Tibial nerve (tissue), 4 donors: ENCODE measurements around the gene DDTL. TPM values are rescaled to one million over a fixed set of nuclear protein-coding genes. Genes with fewer than 3 reads are reported as not detected.
A peak's percentile ranks its signal among the peaks of the same experiment; 100 is the strongest.
"Not testable (repeated sequence)": the region's sequence is repeated elsewhere in the genome, so short reads cannot be mapped to it uniquely, and the experiment has no call there.

Experiments used
- DNase-seq, 2 donors: peaks; one replicate each; pipeline ENCODE4 v3.0.0-alpha.2; 2019; ENCODE audit warnings: low spot score in 2 of 2
- H3K27ac ChIP-seq, 4 donors: fragments of 200-600 bp; sonication (generic) in 3 of 4; one replicate each; pipeline ENCODE4 v1.5.1; 2017 to 2019; ENCODE audit warnings: mild to moderate bottlenecking in 1 of 4
- H3K27me3 ChIP-seq, 2 donors: fragments of 200-600 bp; sonication (generic) in 1 of 2; one replicate each; pipeline versions ENCODE4 v1.5.1 to v1.6.0; 2017 to 2019
- H3K36me3 ChIP-seq, 3 donors: fragments of 200-600 bp; sonication (generic); one replicate each; pipeline ENCODE4 v1.5.1; 2018 to 2019
- H3K4me1 ChIP-seq, 4 donors: fragments of 200-600 bp; sonication (generic) in 3 of 4; one replicate each; pipeline ENCODE4 v1.5.1; 2017 to 2019
- H3K4me3 ChIP-seq, 4 donors: fragments of 200-600 bp; sonication (generic) in 3 of 4; one replicate each; pipeline ENCODE4 v1.5.1; 2017 to 2019; ENCODE audit warnings: mild to moderate bottlenecking in 1 of 4, moderate library complexity in 1 of 4
- H3K9me3 ChIP-seq, 4 donors: fragments of 200-600 bp; sonication (generic) in 3 of 4; one replicate each; pipeline ENCODE4 v1.5.1; 2017 to 2019
- EP300 ChIP-seq, 2 donors: sonication (generic); formaldehyde crosslinking; IDR thresholded peaks; one replicate each; pipeline ENCODE4 v1.6.1; 2017; ENCODE audit warnings: antibody characterized with exemption in 2 of 2, mild to moderate bottlenecking in 1 of 2
- POLR2A ChIP-seq, 2 donors: fragments of 450-650 bp; IDR thresholded peaks; one replicate each; pipeline ENCODE4 v1.6.1; 2017; ENCODE audit warnings: antibody characterized with exemption in 2 of 2, mild to moderate bottlenecking in 2 of 2, moderate library complexity in 2 of 2
- WGBS, 2 donors: methylation state at CpG; one replicate each; pipeline ENCODE4 v1.1.5; 2018; 5-methylcytosine and 5-hydroxymethylcytosine counted together
- total RNA-seq, 4 donors: library from RNA; depleted of rRNA; stranded (reverse); fragments of >200 nt; gene quantifications; one replicate each; pipeline ENCODE4 v1.1.0, GENCODE V29; 2016
- TF ChIP-seq, protein P1 (sequence below), 5 experiments: fragments of 200-600 bp in 3 of 5; fragments of 450-650 bp in 2 of 5; sonication (generic) in 3 of 5; IDR thresholded peaks; one replicate each; pipeline ENCODE4 v1.5.1; 2016 to 2019; ENCODE audit warnings: antibody characterized with exemption in 5 of 5, mild to moderate bottlenecking in 3 of 5, moderate library complexity in 2 of 5

The DDTL gene
- total RNA-seq, 4 donors from 2014 or later: 2.4 to 4.6 (median 3.3) TPM; not detected in 1

GRCh38 chr22:23956301-23956900, 10.3 kb upstream of the DDTL start:
- H3K9me3 ChIP-seq, H3K4me1 ChIP-seq, H3K4me3 ChIP-seq, H3K36me3 ChIP-seq, H3K27me3 ChIP-seq: not testable (repeated sequence)
- WGBS, 2 donors: 14 to 17% methylated on average over 12 of the region's 12 CpGs
- TF ChIP-seq EP300 (IDR thresholded peaks at IDR 0.05): peak in 1 of 2 donors; percentile 40
- TF ChIP-seq, protein P1, sequence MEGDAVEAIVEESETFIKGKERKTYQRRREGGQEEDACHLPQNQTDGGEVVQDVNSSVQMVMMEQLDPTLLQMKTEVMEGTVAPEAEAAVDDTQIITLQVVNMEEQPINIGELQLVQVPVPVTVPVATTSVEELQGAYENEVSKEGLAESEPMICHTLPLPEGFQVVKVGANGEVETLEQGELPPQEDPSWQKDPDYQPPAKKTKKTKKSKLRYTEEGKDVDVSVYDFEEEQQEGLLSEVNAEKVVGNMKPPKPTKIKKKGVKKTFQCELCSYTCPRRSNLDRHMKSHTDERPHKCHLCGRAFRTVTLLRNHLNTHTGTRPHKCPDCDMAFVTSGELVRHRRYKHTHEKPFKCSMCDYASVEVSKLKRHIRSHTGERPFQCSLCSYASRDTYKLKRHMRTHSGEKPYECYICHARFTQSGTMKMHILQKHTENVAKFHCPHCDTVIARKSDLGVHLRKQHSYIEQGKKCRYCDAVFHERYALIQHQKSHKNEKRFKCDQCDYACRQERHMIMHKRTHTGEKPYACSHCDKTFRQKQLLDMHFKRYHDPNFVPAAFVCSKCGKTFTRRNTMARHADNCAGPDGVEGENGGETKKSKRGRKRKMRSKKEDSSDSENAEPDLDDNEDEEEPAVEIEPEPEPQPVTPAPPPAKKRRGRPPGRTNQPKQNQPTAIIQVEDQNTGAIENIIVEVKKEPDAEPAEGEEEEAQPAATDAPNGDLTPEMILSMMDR (IDR thresholded peaks at IDR 0.05): peak; percentile 77 to 94 (median 86)
- peak; percentile 84 to 99 for DNase-seq
- H3K27ac ChIP-seq: peak overlapping the region in 1 of 4 donors; percentile 67

GRCh38 chr22:23961084-23961771, 5.5 kb upstream of the DDTL start, which contains the start of gene GSTT2B:
Gene GSTT2B (minus strand): TSS chr22:23961195. CDS start chr22:23961131, 64 bp downstream.
- H3K4me3 ChIP-seq: peak within 1 kb of the TSS in 1 of 4 donors; percentile 32
- not testable (repeated sequence) for H3K27ac ChIP-seq, H3K27me3 ChIP-seq, H3K36me3 ChIP-seq, H3K4me1 ChIP-seq, DNase-seq, H3K9me3 ChIP-seq
- WGBS, 2 donors: no CpG with 5 or more reads among the region's 43 CpGs

DNA sequence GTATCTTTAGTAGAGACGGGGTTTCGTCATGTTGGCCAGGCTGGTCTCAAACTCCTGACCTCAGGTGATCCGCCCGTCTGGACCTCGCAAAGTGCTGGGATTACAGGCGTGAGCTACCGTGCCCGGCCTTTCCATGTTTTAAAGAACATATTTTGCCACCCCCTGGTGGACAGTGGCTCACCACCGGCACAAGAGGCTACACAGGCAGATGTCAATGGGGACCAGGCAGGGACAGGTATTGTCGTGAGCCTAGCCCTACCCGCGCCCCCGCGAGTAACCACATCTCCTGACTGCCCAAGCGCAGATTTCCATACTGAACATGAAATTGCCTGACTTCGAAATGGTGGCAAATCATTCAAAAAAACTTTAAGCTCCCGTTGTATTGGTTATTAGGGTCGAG, 594 bp upstream of the DDTL start:
- WGBS, 2 donors: no CpG with 5 or more reads among the region's 18 CpGs
- DNase-seq, H3K27me3 ChIP-seq, H3K4me1 ChIP-seq, H3K9me3 ChIP-seq, H3K27ac ChIP-seq, H3K4me3 ChIP-seq: not testable (repeated sequence)
- peaks cover 0 to 21% (median 8%) of the 10 kb centered on the region in 3 donors for H3K36me3 ChIP-seq

DNA sequence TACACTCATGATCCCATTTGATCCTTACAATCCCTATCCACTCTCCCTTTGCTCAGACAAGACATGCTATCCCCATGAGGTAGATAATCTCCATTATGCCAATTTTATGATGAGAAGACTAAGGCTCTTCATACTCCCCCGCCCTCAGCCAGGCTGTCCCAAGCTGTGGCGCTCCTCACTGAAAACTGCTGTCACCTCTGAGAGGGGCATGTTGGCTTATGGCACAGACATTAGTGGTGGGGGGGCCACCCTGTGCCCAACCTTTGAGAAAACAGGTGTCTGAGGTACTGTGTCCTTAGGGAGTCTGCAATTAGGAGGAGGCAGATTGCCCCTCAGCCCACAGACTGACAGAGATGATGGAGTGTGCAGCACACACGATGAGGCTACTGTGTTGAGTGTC, 2.4 kb downstream of the DDTL start:
- peaks cover 0 to 30% (median 8%) of the 10 kb centered on the region in 3 donors for H3K36me3 ChIP-seq
- H3K4me1 ChIP-seq: peaks cover 0 to 10% (median 0%) of the 10 kb centered on the region in 4 donors
- TF ChIP-seq EP300 (IDR thresholded peaks at IDR 0.05) (no peak), POLR2A (IDR thresholded peaks at IDR 0.05) (no peak)
- TF ChIP-seq, protein P1 (IDR thresholded peaks at IDR 0.05): no peak
- DNase-seq: no peak
- H3K27ac ChIP-seq: no peak overlapping the region
- H3K27me3 ChIP-seq: no peaks in the 10 kb centered on the region
- H3K4me3 ChIP-seq: no peak overlapping the region
- no peaks in the 10 kb centered on the region for H3K9me3 ChIP-seq
- WGBS, 2 donors: 88 to 95% methylated on average over 3 of the region's 3 CpGs

DNA sequence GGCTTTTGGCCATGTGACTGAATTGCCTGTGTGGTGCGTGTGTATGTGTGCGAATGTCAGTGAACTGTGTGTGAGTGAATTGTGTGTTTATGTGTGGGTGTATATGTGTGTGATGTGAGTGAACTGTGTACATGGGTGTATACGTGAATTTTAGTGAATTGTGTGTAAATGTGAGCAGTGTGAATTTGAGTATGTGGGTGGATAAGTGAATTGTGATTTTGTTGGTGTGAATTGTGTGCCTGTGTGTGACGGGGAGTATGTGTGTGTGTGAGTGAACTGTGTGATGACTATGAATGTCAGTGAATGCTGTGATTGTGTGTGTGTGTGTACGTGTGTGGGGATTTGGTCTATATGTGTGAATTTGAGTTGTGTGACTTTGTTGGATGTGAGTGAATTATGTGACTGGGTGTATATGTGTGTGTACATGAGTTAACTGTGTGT, 3.5 kb downstream of the DDTL start:
- H3K9me3 ChIP-seq: no peaks in the 10 kb centered on the region
- no peaks in the 10 kb centered on the region for H3K27me3 ChIP-seq
- no peak overlapping the region for H3K4me3 ChIP-seq
- 69 to 71% methylated on average over 5 of the region's 5 CpGs for WGBS, 2 donors
- peaks cover 0 to 10% (median 0%) of the 10 kb centered on the region in 4 donors for H3K4me1 ChIP-seq
- TF ChIP-seq, protein P1 (IDR thresholded peaks at IDR 0.05): no peak
- no peak for TF ChIP-seq POLR2A (IDR thresholded peaks at IDR 0.05)
- no peak for TF ChIP-seq EP300 (IDR thresholded peaks at IDR 0.05)
- DNase-seq: no peak
- peaks cover 0 to 30% (median 8%) of the 10 kb centered on the region in 3 donors for H3K36me3 ChIP-seq
- H3K27ac ChIP-seq: no peak overlapping the region

DNA sequence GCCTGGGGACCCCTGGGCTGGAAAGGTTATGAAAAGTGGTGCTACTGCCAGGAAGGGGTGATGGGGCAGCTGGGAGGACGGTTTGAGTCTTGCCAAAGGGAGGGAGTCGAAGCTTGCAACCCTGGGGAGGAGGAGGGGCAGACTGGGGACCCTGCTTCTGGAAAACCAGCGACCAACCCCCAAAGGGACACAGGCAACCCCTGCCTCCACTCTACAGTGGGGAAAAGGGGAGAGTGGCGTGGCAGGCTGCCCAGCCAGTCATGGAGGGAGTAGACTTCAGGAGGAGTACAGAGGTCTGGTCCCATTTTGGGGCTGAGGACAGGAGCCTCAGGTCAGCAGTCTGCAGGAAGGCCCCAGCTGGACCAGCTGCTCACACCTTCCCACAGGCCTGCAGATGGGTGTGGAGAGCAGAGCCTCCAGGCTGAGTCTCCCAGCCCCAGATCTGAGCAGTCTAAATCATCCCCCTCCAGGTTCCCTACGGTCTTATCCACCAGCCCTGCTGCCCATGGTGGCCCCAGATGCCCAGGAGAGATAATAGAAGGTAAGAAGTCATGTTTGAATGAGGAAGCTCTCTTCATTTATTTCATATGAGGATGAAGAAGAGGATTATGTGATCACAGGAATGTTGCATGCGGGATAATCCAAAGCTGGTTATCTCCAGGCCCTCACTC, 4.3 kb downstream of the DDTL start:
- WGBS, 2 donors: 81% methylated on average over 6 of the region's 6 CpGs
- no peak for DNase-seq
- no peaks in the 10 kb centered on the region for H3K9me3 ChIP-seq
- H3K36me3 ChIP-seq: peaks cover 0 to 30% (median 8%) of the 10 kb centered on the region in 3 donors
- TF ChIP-seq, protein P1 (IDR thresholded peaks at IDR 0.05): no peak
- TF ChIP-seq POLR2A (IDR thresholded peaks at IDR 0.05) (no peak), EP300 (IDR thresholded peaks at IDR 0.05) (no peak)
- H3K27me3 ChIP-seq: no peaks in the 10 kb centered on the region
- no peak overlapping the region for H3K27ac ChIP-seq
- peaks cover 0 to 10% (median 0%) of the 10 kb centered on the region in 4 donors for H3K4me1 ChIP-seq
- H3K4me3 ChIP-seq: no peak overlapping the region

- not testable (repeated sequence) for DNase-seq, H3K9me3 ChIP-seq, H3K27me3 ChIP-seq, H3K27ac ChIP-seq, H3K4me3 ChIP-seq
- WGBS, 2 donors: 89 to 96% methylated on average over 3 of the region's 3 CpGs
- Histone ChIP-seq H3K4me1 (peaks cover 0 to 10% (median 0%) of the 10 kb centered on the region in 4 donors), H3K36me3 (peaks cover 0 to 30% (median 8%) of the 10 kb centered on the region in 3 donors)
These were observed 5.2 kb downstream of the DDTL start for GRCh38 chr22:23971927-23972326.

DNA sequence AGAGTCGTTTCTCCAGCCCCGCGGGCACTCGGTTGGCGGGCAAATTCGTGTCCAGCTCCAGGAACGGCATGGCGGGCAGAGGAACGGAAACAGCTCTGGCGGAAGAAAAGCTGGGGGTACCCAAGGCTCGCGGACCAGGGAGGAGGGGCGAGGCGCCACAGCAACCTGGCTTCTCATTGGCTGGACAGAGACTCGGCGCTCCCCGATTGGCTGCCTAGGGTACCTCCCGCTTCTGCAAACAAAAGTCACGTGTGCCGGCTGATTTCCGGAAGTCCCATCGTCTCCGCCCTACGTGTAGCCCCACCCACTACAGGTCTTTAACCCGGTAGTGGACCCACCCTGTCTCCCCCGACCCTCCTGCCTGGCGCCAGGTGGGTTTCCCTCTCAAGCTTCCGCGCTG, 7.7 kb downstream of the DDTL start, which contains the start of gene DDT:
Gene DDT (minus strand): TSS at position 97 of the 400 bp plus-strand sequence. CDS start 27 bp downstream, at position 70.
- not testable (repeated sequence) for H3K27ac ChIP-seq, DNase-seq, H3K9me3 ChIP-seq, H3K27me3 ChIP-seq
- Histone ChIP-seq H3K4me3 (peak within 1 kb of the TSS in 1 of 4 donors; percentile 19), H3K4me1 (peaks cover 0 to 10% (median 0%) of the 10 kb centered on the region in 4 donors), H3K36me3 (peaks cover 0 to 27% (median 8%) of the 10 kb centered on the region in 3 donors)
- no CpG with 5 or more reads among the region's 29 CpGs for WGBS, 2 donors
